Activated CD4-positive, alpha-beta memory T cell treated with anti-CD3 and anti-CD28 coated beads for 36 hours (primary cell): ENCODE measurements around the gene FBXW9. TPM values are rescaled to one million over a fixed set of nuclear protein-coding genes. Genes with fewer than 3 reads are reported as not detected.
"Not testable (repeated sequence)": the region's sequence is repeated elsewhere in the genome, so short reads cannot be mapped to it uniquely, and the experiment has no call there.

Source experiments
- CTCF ChIA-PET: fragments of 350-600 bp; sonication (Branson Sonifier 250); formaldehyde crosslinking; loops from one replicate; lab custom pipeline; 2021; ENCODE audit warnings: antibody characterized with exemption, inconsistent platforms; lab: Charles Lee
- POLR2A ChIA-PET: fragments of 350-600 bp; sonication (Branson Sonifier 250); formaldehyde crosslinking; loops from one replicate; lab custom pipeline; 2021; ENCODE audit warnings: antibody characterized with exemption; lab: Charles Lee
- DNase-seq: peaks from one replicate; pipeline ENCODE4 v3.0.0-alpha.2; 2020
- H3K27ac Mint-ChIP-seq: one replicate; pipeline ENCODE4 v1.8.0; 2021; ENCODE audit warnings: mixed read lengths
- H3K27me3 Mint-ChIP-seq: one replicate; pipeline ENCODE4 v1.8.0; 2021; ENCODE audit warnings: mixed read lengths
- H3K36me3 Mint-ChIP-seq: one replicate; pipeline ENCODE4 v1.8.0; 2021; ENCODE audit warnings: mixed read lengths
- H3K4me1 Mint-ChIP-seq: one replicate; pipeline ENCODE4 v1.8.0; 2021; ENCODE audit warnings: low read depth, mixed read lengths
- H3K4me3 Mint-ChIP-seq: one replicate; pipeline ENCODE4 v1.8.0; 2021; ENCODE audit warnings: mild to moderate bottlenecking, mixed read lengths
- H3K9me3 Mint-ChIP-seq: one replicate; pipeline ENCODE4 v1.8.0; 2021; ENCODE audit warnings: mixed read lengths
- intact Hi-C: fragments of 100-400 bp; cut with micrococcal nuclease; formaldehyde crosslinking; loops from one replicate; pipeline ENCODE4 v1.15.1; 2023
- total RNA-seq, 2 experiments: library from RNA; stranded (reverse); gene quantifications; one replicate each; pipeline ENCODE4 v1.2.3, GENCODE V29; 2021

Gene FBXW9
- total RNA-seq, 2 experiments from 2014 or later, result 6.6 to 7.0 TPM

- no peak overlapping the region for H3K27ac Mint-ChIP-seq
- intact Hi-C loops, result no loop called here
- no peaks in the 10 kb centered on the region for H3K9me3 Mint-ChIP-seq
- DNase-seq, result no peak
- ChIA-PET CTCF (interaction anchor here (0.8 to 2.6 kb wide), 6 partner anchors 19 to 152 kb away, joined by 3 to 12 read pairs (median 8); no protein-coding TSS in a partner anchor), POLR2A (interaction anchor here (1.2 to 2.5 kb wide), 3 partner anchors 14 to 38 kb away, joined by 4 to 14 read pairs (median 12); partner anchors contain the start of genes DHPS and TRIR)
- H3K27me3 Mint-ChIP-seq, result no peaks in the 10 kb centered on the region
- peak overlapping the region; percentile 84 for H3K4me3 Mint-ChIP-seq
- H3K4me1 Mint-ChIP-seq, result peaks cover 14% of the 10 kb centered on the region
- H3K36me3 Mint-ChIP-seq, result peaks cover 2% of the 10 kb centered on the region
Observed at GRCh38 chr19:12695514-12695913, 917 bp downstream of the FBXW9 start.

- Mint-ChIP-seq H3K36me3 (peaks cover 2% of the 10 kb centered on the region), H3K4me1 (peaks cover 14% of the 10 kb centered on the region), H3K27me3 (no peaks in the 10 kb centered on the region), H3K27ac (no peak overlapping the region), H3K4me3 (peak overlapping the region; percentile 39), H3K9me3 (no peaks in the 10 kb centered on the region)
- ChIA-PET CTCF (interaction anchor here (0.8 to 2.6 kb wide), 6 partner anchors 19 to 153 kb away, joined by 3 to 12 read pairs (median 8); no protein-coding TSS in a partner anchor), POLR2A (interaction anchor here (2.5 kb wide), 1 partner anchor 27 kb away, joined by 14 read pairs; no protein-coding TSS in a partner anchor)
- DNase-seq, result no peak
- intact Hi-C loops, result no loop called here
Observed at GRCh38 chr19:12695096-12695495, 1.3 kb downstream of the FBXW9 start.

- intact Hi-C loops, result no loop called here
- Mint-ChIP-seq H3K4me1 (peaks cover 14% of the 10 kb centered on the region), H3K27me3 (no peaks in the 10 kb centered on the region), H3K27ac (no peak overlapping the region), H3K4me3 (peak overlapping the region; percentile 39), H3K9me3 (no peaks in the 10 kb centered on the region), H3K36me3 (peaks cover 2% of the 10 kb centered on the region)
- CTCF ChIA-PET, result interaction anchor here (1.9 to 2.6 kb wide), 4 partner anchors 18 to 65 kb away, joined by 6 to 12 read pairs (median 11); no protein-coding TSS in a partner anchor
- no peak for DNase-seq
- POLR2A ChIA-PET, result no interaction called here
Observed at GRCh38 chr19:12694641-12695040, 1.8 kb downstream of the FBXW9 start.

- no peaks in the 10 kb centered on the region for H3K27me3 Mint-ChIP-seq
- intact Hi-C loops, result no loop called here
- no peaks in the 10 kb centered on the region for H3K9me3 Mint-ChIP-seq
- CTCF ChIA-PET, result interaction anchor here (0.7 kb wide), 1 partner anchor 15 kb away, joined by 3 read pairs; no protein-coding TSS in a partner anchor
- H3K36me3 Mint-ChIP-seq, result peaks cover 2% of the 10 kb centered on the region
- H3K4me3 Mint-ChIP-seq, result no peak overlapping the region
- H3K27ac Mint-ChIP-seq, result no peak overlapping the region
- H3K4me1 Mint-ChIP-seq, result peaks cover 11% of the 10 kb centered on the region
- POLR2A ChIA-PET, result no interaction called here
- DNase-seq, result no peak
Observed at GRCh38 chr19:12692960-12693359, 3.5 kb downstream of the FBXW9 start.

- no peak overlapping the region for H3K27ac Mint-ChIP-seq
- H3K27me3 Mint-ChIP-seq, result no peaks in the 10 kb centered on the region
- no peaks in the 10 kb centered on the region for H3K36me3 Mint-ChIP-seq
- intact Hi-C loops, result no loop called here
- no peak overlapping the region for H3K4me3 Mint-ChIP-seq
- no peak for DNase-seq
- no peaks in the 10 kb centered on the region for H3K4me1 Mint-ChIP-seq
- no peaks in the 10 kb centered on the region for H3K9me3 Mint-ChIP-seq
- ChIA-PET CTCF (interaction anchor here (0.7 kb wide), 1 partner anchor 14 kb away, joined by 3 read pairs; no protein-coding TSS in a partner anchor), POLR2A (no interaction called here)
Observed at GRCh38 chr19:12689581-12690216, 6.7 kb downstream of the FBXW9 start.

- H3K27ac Mint-ChIP-seq, result no peak overlapping the region
- H3K36me3 Mint-ChIP-seq, result no peaks in the 10 kb centered on the region
- H3K9me3 Mint-ChIP-seq, result no peaks in the 10 kb centered on the region
- POLR2A ChIA-PET, result no interaction called here
- H3K4me3 Mint-ChIP-seq, result no peak overlapping the region
- no peak for DNase-seq
- H3K27me3 Mint-ChIP-seq, result no peaks in the 10 kb centered on the region
- CTCF ChIA-PET, result no interaction called here
- no peaks in the 10 kb centered on the region for H3K4me1 Mint-ChIP-seq
- intact Hi-C loops, result no loop called here
Observed at GRCh38 chr19:12689012-12689411, 7.4 kb downstream of the FBXW9 start.

- H3K4me3 Mint-ChIP-seq, result no peak within 1 kb of the TSS
- H3K4me1 Mint-ChIP-seq, result peaks cover 2% of the 10 kb centered on the region
- DNase-seq, result no peak
- H3K27me3 Mint-ChIP-seq, result no peaks in the 10 kb centered on the region
- no peak within 1 kb of the TSS for H3K27ac Mint-ChIP-seq
- intact Hi-C loops, result no loop called here
- ChIA-PET CTCF (interaction anchor here (0.6 kb wide), 1 partner anchor 74 kb away, joined by 3 read pairs; no protein-coding TSS in a partner anchor), POLR2A (no interaction called here)
- H3K9me3 Mint-ChIP-seq, result no peaks in the 10 kb centered on the region
- H3K36me3 Mint-ChIP-seq, result no peaks in the 10 kb centered on the region
Observed at GRCh38 chr19:12687496-12688196, 8.8 kb downstream of the FBXW9 start, which contains the start of gene GNG14. GNG14 (plus strand) TSS chr19:12687998; CDS start chr19:12688049, 51 bp downstream.

- intact Hi-C loops, result no loop called here
- no peak for DNase-seq
- H3K4me3 Mint-ChIP-seq, result no peak overlapping the region
- H3K4me1 Mint-ChIP-seq, result peaks cover 5% of the 10 kb centered on the region
- ChIA-PET CTCF (interaction anchor here (0.6 to 1.4 kb wide), 7 partner anchors 8 to 139 kb away, joined by 3 to 7 read pairs (median 3); partner anchors contain the start of gene FBXW9), POLR2A (no interaction called here)
- H3K9me3 Mint-ChIP-seq, result no peaks in the 10 kb centered on the region
- peaks cover 4% of the 10 kb centered on the region for H3K36me3 Mint-ChIP-seq
- no peak overlapping the region for H3K27ac Mint-ChIP-seq
- no peaks in the 10 kb centered on the region for H3K27me3 Mint-ChIP-seq
Observed at GRCh38 chr19:12685831-12686230, 10.6 kb downstream of the FBXW9 start.

- ChIA-PET CTCF (interaction anchor here (0.7 to 1.9 kb wide), 6 partner anchors 10 to 117 kb away, joined by 3 to 9 read pairs (median 4); no protein-coding TSS in a partner anchor), POLR2A (interaction anchor here (0.6 to 2.5 kb wide), 8 partner anchors 9 to 252 kb away, joined by 3 to 12 read pairs (median 4); partner anchors contain the start of genes FARSA, FBXW9, MAN2B1 and TNPO2)
- H3K27ac Mint-ChIP-seq, result peak within 1 kb of the TSS; percentile 94
- H3K27me3 Mint-ChIP-seq, result no peaks in the 10 kb centered on the region
- H3K9me3 Mint-ChIP-seq, result no peaks in the 10 kb centered on the region
- H3K4me3 Mint-ChIP-seq, result peak within 1 kb of the TSS; percentile 95
- peaks cover 22% of the 10 kb centered on the region for H3K4me1 Mint-ChIP-seq
- DNase-seq, result peak; percentile 95
- intact Hi-C loops, result loop anchor here (1.0 to 5.0 kb wide), 5 partner anchors 12 to 130 kb away; partner anchors contain the start of genes FBXW9, TNPO2, ZNF490 and ZNF564
- peaks cover 23% of the 10 kb centered on the region for H3K36me3 Mint-ChIP-seq
Observed at GRCh38 chr19:12681074-12681987, 15.1 kb downstream of the FBXW9 start, which contains the start of gene DHPS. DHPS (minus strand) TSS chr19:12681880; CDS start chr19:12681766, 114 bp downstream.

GRCh38 chr19:12680034-12680433, 16.4 kb downstream of the FBXW9 start:
- peaks cover 23% of the 10 kb centered on the region for H3K4me1 Mint-ChIP-seq
- H3K36me3 Mint-ChIP-seq, result peaks cover 29% of the 10 kb centered on the region
- H3K9me3 Mint-ChIP-seq, result no peaks in the 10 kb centered on the region
- peak overlapping the region; percentile 95 for H3K4me3 Mint-ChIP-seq
- intact Hi-C loops, result loop anchor here (5.0 kb wide), 1 partner anchor 42 kb away; the partner anchor contains the start of gene TNPO2
- POLR2A ChIA-PET, result no interaction called here
- no peaks in the 10 kb centered on the region for H3K27me3 Mint-ChIP-seq
- CTCF ChIA-PET, result no interaction called here
- DNase-seq, result no peak
- H3K27ac Mint-ChIP-seq, result peak overlapping the region; percentile 38

- H3K27me3 Mint-ChIP-seq, H3K4me3 Mint-ChIP-seq, H3K9me3 Mint-ChIP-seq, intact Hi-C loops, DNase-seq, H3K27ac Mint-ChIP-seq: not testable (repeated sequence)
- CTCF ChIA-PET, result interaction anchor here (0.6 to 2.4 kb wide), 6 partner anchors 8 to 170 kb away, joined by 3 to 9 read pairs (median 3); partner anchors contain the start of gene FBXW9
- H3K36me3 Mint-ChIP-seq, result peaks cover 41% of the 10 kb centered on the region
- peaks cover 23% of the 10 kb centered on the region for H3K4me1 Mint-ChIP-seq
- POLR2A ChIA-PET, result interaction anchor here (2.1 kb wide), 1 partner anchor 12 kb away, joined by 6 read pairs; the partner anchor contains the start of genes MAN2B1 and WDR83
Observed at GRCh38 chr19:12678039-12678438, 18.4 kb downstream of the FBXW9 start.
